GM12875 (cell line): ENCODE data around the gene EFNB3.

ENCODE experiments used
- H3K4me3 ChIP-seq: one replicate; pipeline ENCODE4 v1.5.1; 2011; ENCODE audit warnings: low read depth, low read length, control low read depth
- CTCF ChIP-seq: IDR thresholded peaks from 2 replicates; pipeline ENCODE4 v1.5.1; 2011; ENCODE audit warnings: low read depth, mild to moderate bottlenecking, control low read depth, inconsistent platforms, low read length, moderate library complexity, borderline replicate concordance; ENCODE audit not compliant: insufficient read depth

EFNB3 gene

DNA sequence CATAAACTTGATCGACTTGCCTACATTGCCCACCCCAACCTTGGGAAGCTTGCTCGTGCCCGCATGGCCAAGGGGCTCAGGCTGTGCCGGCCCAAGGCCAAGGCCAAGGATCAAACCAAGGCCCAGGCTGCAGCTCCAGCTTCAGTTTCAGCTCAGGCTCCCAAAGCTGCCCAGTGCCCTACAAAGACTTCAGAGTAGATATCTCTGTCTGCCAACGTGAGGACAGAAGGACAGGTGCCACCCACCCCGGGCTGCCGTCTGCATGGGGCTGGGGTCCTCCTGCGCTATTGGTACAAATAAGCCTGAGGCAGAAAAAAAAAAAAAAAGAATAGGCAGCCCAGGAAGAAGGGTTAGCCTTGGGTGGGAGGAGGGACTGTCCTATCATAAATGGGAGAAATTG lies 49.7 kb downstream of the EFNB3 start:
- no peak for TF ChIP-seq CTCF
- H3K4me3 ChIP-seq: no peak overlapping the region

DNA sequence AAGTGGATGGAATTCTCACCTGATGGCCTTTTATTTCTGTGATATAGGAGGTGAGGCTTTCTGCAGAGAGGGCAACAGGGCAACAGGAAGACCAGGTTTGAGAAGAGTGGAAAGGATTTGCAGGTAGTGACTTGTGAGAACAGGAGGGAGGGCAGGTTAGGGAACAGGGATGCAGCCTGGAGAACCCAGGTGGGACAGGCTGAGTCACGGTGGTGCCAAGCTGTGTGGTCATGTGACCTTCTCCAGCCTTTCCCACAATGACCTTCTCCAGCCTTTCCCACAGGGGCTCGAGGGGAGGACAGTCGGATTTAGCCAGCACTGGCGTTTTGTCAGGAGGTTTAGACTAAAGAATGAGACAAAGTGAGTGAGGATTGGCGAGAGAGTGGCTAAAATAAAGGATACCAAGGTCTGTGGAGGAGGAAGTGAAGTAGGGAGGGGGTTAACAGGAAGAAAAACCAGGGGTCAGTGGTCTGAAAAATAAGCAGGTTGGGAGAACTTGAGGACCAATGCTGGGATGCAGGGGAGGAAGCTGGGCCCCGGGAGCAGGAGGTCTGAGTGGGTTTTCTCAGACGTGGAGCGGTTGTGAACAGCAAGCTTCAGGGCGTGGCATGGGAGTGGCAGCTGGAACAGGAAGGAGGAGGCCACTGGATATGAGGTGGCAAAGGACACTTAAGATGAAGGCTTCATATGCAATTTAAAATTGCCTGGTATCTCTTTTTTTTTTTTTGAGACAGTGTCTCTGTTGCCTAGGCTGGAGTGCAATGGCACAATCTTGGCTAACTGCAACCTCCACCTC lies 50.3 kb downstream of the EFNB3 start:
- no peak for TF ChIP-seq CTCF
- H3K4me3 ChIP-seq: no peak overlapping the region

DNA sequence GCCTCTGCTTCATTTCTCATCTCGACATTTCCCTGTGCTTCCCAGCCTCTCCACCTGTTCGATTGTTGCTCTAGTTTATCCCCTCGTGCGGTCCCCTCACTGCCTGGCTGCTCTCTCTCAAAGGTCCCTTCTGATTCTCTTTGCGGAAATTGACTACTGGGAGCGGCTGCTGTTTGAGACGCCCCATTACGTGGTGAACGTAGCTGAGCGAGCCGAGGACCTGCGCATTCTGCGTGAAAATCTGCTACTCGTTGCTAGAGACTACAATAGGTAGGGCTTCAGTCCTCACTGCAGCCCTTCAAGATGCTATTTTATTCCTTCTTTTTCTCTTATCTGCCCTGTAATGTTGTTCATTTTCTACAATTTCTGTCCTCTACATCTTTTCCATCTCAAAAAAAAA lies 52.0 kb downstream of the EFNB3 start:
- no peak for TF ChIP-seq CTCF
- no peak overlapping the region for H3K4me3 ChIP-seq
